Measurements from ENCODE around the gene LRP2BP. TPM values are rescaled to one million over a fixed set of nuclear protein-coding genes. Genes with fewer than 3 reads are reported as not detected.

LRP2BP gene
- total RNA-seq, 1 experiment from 2014 or later, result 0.20 TPM

DNA sequence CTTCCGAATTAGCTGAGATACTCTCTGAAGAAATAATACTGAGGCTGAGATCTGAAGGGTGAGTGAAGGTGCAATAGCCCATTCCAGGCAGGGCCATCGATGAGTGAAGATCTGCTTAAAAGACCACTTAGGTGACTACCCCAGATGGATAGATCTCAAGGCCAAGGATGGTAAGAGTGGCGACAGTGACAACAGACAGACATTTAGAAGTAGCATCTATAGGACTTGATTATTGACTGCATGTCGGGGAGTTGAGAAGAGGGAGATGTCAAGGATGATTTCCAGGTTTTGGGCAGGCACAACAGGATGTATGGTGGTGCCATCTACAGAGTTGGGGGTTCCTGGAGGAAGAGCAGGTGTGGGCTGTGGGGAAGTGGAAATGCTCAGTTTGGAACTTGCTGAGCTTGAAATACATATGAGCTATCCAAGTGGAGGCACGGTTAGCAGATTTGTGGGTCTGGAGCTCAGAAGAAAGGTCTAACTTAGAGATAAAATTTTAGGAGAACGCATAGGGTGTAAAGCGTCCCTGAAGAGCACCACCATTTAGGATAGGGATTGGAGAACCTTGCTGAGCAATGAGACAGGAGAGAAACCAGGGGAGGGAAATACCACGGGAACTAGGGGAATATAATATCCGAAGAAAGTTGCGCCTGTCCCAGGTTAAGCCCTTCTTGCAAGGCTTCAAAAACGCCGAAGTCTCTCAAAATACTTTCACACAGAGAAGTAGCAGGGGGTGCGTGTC is 29.4 kb upstream of the LRP2BP start:
- peak overlapping the region; percentile 78 for H3K4me3 Mint-ChIP-seq (ENCODE audit: unreplicated experiment)
- POLR2A ChIA-PET, result interaction anchor here (1.6 kb wide), 1 partner anchor 29 kb away, joined by 7 read pairs; the partner anchor contains the start of genes ANKRD37 and LRP2BP
- H3K36me3 ChIP-seq (ENCODE audit: control insufficient read depth, insufficient read depth, low read length), result no peaks in the 10 kb centered on the region
- H3K36me3 Mint-ChIP-seq (ENCODE audit: insufficient read depth, unreplicated experiment), result peaks cover 10% of the 10 kb centered on the region
- H3K27ac Mint-ChIP-seq (ENCODE audit: unreplicated experiment), result peak overlapping the region; percentile 76
- CTCF ChIA-PET, result interaction anchor here (0.6 to 1.5 kb wide), 5 partner anchors 110 to 776 kb away, joined by 3 to 6 read pairs (median 5); partner anchors contain the start of genes CASP3, PDLIM3 and PRIMPOL
- no peaks in the 10 kb centered on the region for H3K4me1 ChIP-seq
- TF ChIP-seq, protein P1, sequence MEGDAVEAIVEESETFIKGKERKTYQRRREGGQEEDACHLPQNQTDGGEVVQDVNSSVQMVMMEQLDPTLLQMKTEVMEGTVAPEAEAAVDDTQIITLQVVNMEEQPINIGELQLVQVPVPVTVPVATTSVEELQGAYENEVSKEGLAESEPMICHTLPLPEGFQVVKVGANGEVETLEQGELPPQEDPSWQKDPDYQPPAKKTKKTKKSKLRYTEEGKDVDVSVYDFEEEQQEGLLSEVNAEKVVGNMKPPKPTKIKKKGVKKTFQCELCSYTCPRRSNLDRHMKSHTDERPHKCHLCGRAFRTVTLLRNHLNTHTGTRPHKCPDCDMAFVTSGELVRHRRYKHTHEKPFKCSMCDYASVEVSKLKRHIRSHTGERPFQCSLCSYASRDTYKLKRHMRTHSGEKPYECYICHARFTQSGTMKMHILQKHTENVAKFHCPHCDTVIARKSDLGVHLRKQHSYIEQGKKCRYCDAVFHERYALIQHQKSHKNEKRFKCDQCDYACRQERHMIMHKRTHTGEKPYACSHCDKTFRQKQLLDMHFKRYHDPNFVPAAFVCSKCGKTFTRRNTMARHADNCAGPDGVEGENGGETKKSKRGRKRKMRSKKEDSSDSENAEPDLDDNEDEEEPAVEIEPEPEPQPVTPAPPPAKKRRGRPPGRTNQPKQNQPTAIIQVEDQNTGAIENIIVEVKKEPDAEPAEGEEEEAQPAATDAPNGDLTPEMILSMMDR (IDR thresholded peaks at IDR 0.05; ENCODE audit: insufficient read depth in 1 of 2, low read depth in 1 of 2, low read length in 1 of 2, severe bottlenecking in 1 of 2, unreplicated experiment in 1 of 2), result no peak
- H3K9me3 Mint-ChIP-seq (ENCODE audit: unreplicated experiment), result no peaks in the 10 kb centered on the region
- peaks cover 13% of the 10 kb centered on the region for H3K4me1 Mint-ChIP-seq (ENCODE audit: low read depth, unreplicated experiment)
- no peaks in the 10 kb centered on the region for H3K9me3 ChIP-seq
- TSS peak; percentile 36 for BruUV-seq (replicated peaks)
- H3K27me3 ChIP-seq (replicated peaks; ENCODE audit: control insufficient read depth, insufficient read depth, low read length), result no peaks in the 10 kb centered on the region
- intact Hi-C loops (cut with micrococcal nuclease; ENCODE audit: unreplicated experiment), result loop anchor here (1.0 to 5.0 kb wide), 2 partner anchors 29 to 172 kb away; partner anchors contain the start of gene ANKRD37
- DNase-seq, result no peak
- H3K27me3 Mint-ChIP-seq (ENCODE audit: insufficient read depth, unreplicated experiment), result no peaks in the 10 kb centered on the region
- peak overlapping the region; percentile 54 for H3K4me3 ChIP-seq (ENCODE audit: low read depth, low read length)

DNA sequence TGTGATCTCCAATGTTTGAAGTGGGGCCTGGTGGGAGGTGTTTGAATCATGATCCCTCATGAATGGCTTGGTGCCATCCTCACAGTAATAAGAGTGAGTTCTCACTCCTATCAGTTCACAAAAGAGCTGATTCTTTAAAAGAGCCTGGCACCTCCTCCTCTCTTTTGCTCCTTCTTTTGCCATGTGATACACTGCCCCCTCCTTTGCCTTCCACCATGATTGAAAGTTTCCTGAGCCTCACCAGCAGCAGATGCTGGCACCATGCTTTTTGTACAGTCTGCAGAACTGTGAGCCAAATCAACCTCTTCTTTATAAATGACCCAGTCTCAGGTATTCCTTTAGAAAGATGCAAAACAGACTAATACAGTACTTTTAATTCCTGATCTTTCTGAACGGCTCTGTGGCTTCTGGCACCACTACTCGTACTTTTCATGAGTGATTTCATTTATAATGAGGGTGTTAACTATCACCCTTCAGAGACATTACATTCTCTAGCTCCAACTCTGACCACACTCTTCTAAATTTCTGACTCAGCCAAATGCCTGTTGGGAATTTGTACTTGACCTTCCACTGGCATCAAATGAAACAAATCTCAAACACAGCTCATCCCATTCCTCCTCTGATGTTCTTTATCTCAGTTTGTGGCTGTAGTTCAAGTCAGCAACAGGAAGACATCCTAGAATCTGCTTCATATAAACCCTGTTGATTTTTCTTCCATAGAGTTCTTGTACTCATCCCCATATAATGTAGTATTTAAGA is 25.8 kb upstream of the LRP2BP start:
- ChIA-PET POLR2A (no interaction called here), CTCF (no interaction called here)
- Mint-ChIP-seq H3K27ac (ENCODE audit: unreplicated experiment) (no peak overlapping the region), H3K9me3 (ENCODE audit: unreplicated experiment) (no peaks in the 10 kb centered on the region), H3K36me3 (ENCODE audit: insufficient read depth, unreplicated experiment) (peaks cover 9% of the 10 kb centered on the region), H3K4me3 (ENCODE audit: unreplicated experiment) (no peak overlapping the region), H3K27me3 (ENCODE audit: insufficient read depth, unreplicated experiment) (no peaks in the 10 kb centered on the region), H3K4me1 (ENCODE audit: low read depth, unreplicated experiment) (peaks cover 13% of the 10 kb centered on the region)
- Histone ChIP-seq H3K36me3 (ENCODE audit: control insufficient read depth, insufficient read depth, low read length) (no peaks in the 10 kb centered on the region), H3K4me3 (ENCODE audit: low read depth, low read length) (no peak overlapping the region), H3K4me1 (no peaks in the 10 kb centered on the region), H3K9me3 (no peaks in the 10 kb centered on the region), H3K27me3 (replicated peaks; ENCODE audit: control insufficient read depth, insufficient read depth, low read length) (no peaks in the 10 kb centered on the region)
- TF ChIP-seq, protein P1 (IDR thresholded peaks at IDR 0.05; ENCODE audit: insufficient read depth in 1 of 2, low read depth in 1 of 2, low read length in 1 of 2, severe bottlenecking in 1 of 2, unreplicated experiment in 1 of 2), result no peak
- BruUV-seq (replicated peaks), result no TSS peak
- DNase-seq, result no peak
- intact Hi-C loops (cut with micrococcal nuclease; ENCODE audit: unreplicated experiment), result no loop called here

DNA sequence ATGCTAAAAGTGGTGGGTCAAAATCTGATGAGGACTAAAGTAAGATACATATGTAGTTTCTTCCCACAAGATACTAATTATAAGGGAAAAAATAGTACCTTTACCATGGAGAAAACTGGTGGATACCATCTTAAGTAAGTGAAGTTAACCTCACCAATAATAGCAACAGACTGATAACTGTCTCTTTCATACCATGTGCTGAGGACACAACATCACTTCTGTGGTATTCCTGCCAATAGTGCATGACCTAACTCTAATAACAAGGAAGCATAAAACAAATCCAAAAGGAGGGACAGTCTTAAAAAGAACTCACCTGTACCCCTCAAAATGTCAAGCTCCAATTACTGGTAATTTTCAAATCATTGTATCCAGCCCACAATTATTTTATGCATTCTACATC is 21.2 kb upstream of the LRP2BP start:
- no TSS peak for BruUV-seq (replicated peaks)
- Histone ChIP-seq H3K27me3 (replicated peaks; ENCODE audit: control insufficient read depth, insufficient read depth, low read length) (no peaks in the 10 kb centered on the region), H3K4me3 (ENCODE audit: low read depth, low read length) (no peak overlapping the region), H3K9me3 (no peaks in the 10 kb centered on the region), H3K36me3 (ENCODE audit: control insufficient read depth, insufficient read depth, low read length) (no peaks in the 10 kb centered on the region), H3K4me1 (no peaks in the 10 kb centered on the region)
- H3K4me3 Mint-ChIP-seq (ENCODE audit: unreplicated experiment), result no peak overlapping the region
- POLR2A ChIA-PET, result no interaction called here
- no peaks in the 10 kb centered on the region for H3K4me1 Mint-ChIP-seq (ENCODE audit: low read depth, unreplicated experiment)
- TF ChIP-seq, protein P1 (IDR thresholded peaks at IDR 0.05; ENCODE audit: insufficient read depth in 1 of 2, low read depth in 1 of 2, low read length in 1 of 2, severe bottlenecking in 1 of 2, unreplicated experiment in 1 of 2), result no peak
- no peaks in the 10 kb centered on the region for H3K9me3 Mint-ChIP-seq (ENCODE audit: unreplicated experiment)
- CTCF ChIA-PET, result no interaction called here
- DNase-seq, result no peak
- H3K27me3 Mint-ChIP-seq (ENCODE audit: insufficient read depth, unreplicated experiment), result no peaks in the 10 kb centered on the region
- H3K27ac Mint-ChIP-seq (ENCODE audit: unreplicated experiment), result no peak overlapping the region
- intact Hi-C loops (cut with micrococcal nuclease; ENCODE audit: unreplicated experiment), result no loop called here
- no peaks in the 10 kb centered on the region for H3K36me3 Mint-ChIP-seq (ENCODE audit: insufficient read depth, unreplicated experiment)
